DOHH2 (cell line): ENCODE measurements around the gene SPA17.

Source experiments
- CTCF ChIP-seq: fragments of 200-600 bp; sonication (generic); IDR thresholded peaks from one replicate; pipeline ENCODE4 v1.5.1; 2014; ENCODE audit warnings: antibody characterized with exemption, mild to moderate bottlenecking, low read depth, low read length; ENCODE audit not compliant: poor library complexity, severe bottlenecking
- EZH2phosphoT487 ChIP-seq: fragments of 200-600 bp; sonication (generic); IDR thresholded peaks from 2 replicates; pipeline ENCODE4 v1.6.1; 2017; ENCODE audit warnings: borderline replicate concordance, mild to moderate bottlenecking, antibody characterized with exemption, low read length, moderate library complexity, mixed read lengths

GRCh38 chr11:124640666-124641065 lies 33.0 kb upstream of the SPA17 start:
- TF ChIP-seq CTCF (no peak), EZH2phosphoT487 (no peak)
